ENCODE measurements around the gene FYN.
"Not testable (repeated sequence)": the region's sequence is repeated elsewhere in the genome, so short reads cannot be mapped to it uniquely, and the experiment has no call there.

The FYN gene

GRCh38 chr6:111890988-111891387 lies 17.7 kb upstream of the FYN start:
- Histone ChIP-seq H3F3A (ENCODE audit: control insufficient read depth, insufficient read depth) (no peaks in the 10 kb centered on the region), H3K9me2 (replicated peaks; ENCODE audit: control insufficient read depth, low read length) (no peaks in the 10 kb centered on the region)

DNA sequence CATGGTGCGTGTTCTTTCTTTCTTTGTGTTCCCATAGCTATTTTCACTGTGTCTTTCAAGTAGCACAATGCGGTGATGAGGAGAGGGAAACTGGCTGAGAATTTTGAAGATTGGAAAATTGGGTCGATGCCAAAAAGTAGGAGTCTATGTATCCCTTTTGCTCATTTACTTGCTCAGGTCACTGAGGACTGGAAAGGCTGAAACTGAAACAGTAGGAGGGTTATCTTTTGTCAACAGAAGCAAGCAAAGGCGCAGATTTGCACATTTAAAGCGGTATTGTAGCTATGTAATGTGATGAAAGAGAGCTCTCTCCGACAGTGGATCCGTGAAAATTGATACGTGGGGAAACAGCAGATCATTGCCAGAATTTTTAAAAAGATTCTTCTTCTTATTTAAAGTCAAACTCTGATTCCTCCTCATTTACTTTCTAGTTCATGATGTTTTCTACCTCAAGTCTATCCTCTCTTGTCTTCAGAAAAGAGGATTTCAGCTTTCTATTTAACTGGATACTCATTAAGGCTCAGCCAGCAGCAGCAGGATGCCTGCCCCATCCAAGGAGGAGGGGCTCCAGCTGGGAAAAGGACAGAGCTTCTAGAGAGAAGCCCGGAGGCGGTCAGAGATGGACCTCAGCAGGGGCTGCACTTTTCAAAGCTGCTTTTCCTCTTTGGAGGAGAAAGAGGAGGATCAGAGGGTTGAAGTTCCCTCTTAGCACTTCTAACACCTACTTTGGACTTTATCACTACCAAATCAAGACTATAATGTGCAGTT lies 15.9 kb upstream of the FYN start:
- no peak overlapping the region for H3K4me3 ChIP-seq (ENCODE audit: low read length)
- no peaks in the 10 kb centered on the region for H3F3A ChIP-seq (ENCODE audit: control insufficient read depth, insufficient read depth)
- no peaks in the 10 kb centered on the region for H3K9me2 ChIP-seq (replicated peaks; ENCODE audit: control insufficient read depth, low read length)
- no peaks in the 10 kb centered on the region for H3K36me3 ChIP-seq (ENCODE audit: control insufficient read depth, low read length)
- H3K4me1 ChIP-seq (ENCODE audit: control insufficient read depth, low read length): no peaks in the 10 kb centered on the region
- no peak overlapping the region for H3K4me2 ChIP-seq (ENCODE audit: low read length)
- H4K20me1 ChIP-seq (ENCODE audit: control insufficient read depth, insufficient read depth, low read depth, low read length): no peaks in the 10 kb centered on the region
- 0 out of 2 replicates have a peak, but pooled peaks cover 5% of the 10 kb centered on the region for H3K27me3 ChIP-seq (ENCODE audit: control insufficient read depth, low read length)
- no peaks in the 10 kb centered on the region for H3K79me2 ChIP-seq (ENCODE audit: control insufficient read depth, low read length)
- H3K27ac ChIP-seq (ENCODE audit: low read depth, low read length): no peak overlapping the region
- H3K9me3 ChIP-seq (ENCODE audit: control insufficient read depth, insufficient read depth, low read length): no peaks in the 10 kb centered on the region
- no peak for TF ChIP-seq EZH2phosphoT487 (IDR thresholded peaks at IDR 0.05; ENCODE audit: borderline replicate concordance, low read length)
- no peak for TF ChIP-seq CTCF (IDR thresholded peaks at IDR 0.05; ENCODE audit: low read depth, low read length, poor library complexity, severe bottlenecking)

More at GRCh38 chr6:111890988-111891387, 17.7 kb upstream of the FYN start:
- H3K27ac ChIP-seq (ENCODE audit: low read depth, low read length): no peak overlapping the region
- no peaks in the 10 kb centered on the region for H3K4me1 ChIP-seq (ENCODE audit: control insufficient read depth, low read length)
- no peak overlapping the region for H3K4me2 ChIP-seq (ENCODE audit: low read length)
- H3K36me3 ChIP-seq (ENCODE audit: control insufficient read depth, low read length): no peaks in the 10 kb centered on the region
- H3K4me3 ChIP-seq (ENCODE audit: low read length): no peak overlapping the region
- no peak for TF ChIP-seq CTCF (IDR thresholded peaks at IDR 0.05; ENCODE audit: low read depth, low read length, poor library complexity, severe bottlenecking)
- no peak for TF ChIP-seq EZH2phosphoT487 (IDR thresholded peaks at IDR 0.05; ENCODE audit: borderline replicate concordance, low read length)
- no peaks in the 10 kb centered on the region for H4K20me1 ChIP-seq (ENCODE audit: control insufficient read depth, insufficient read depth, low read depth, low read length)
- peaks cover 6% of the 10 kb centered on the region; the same call in 1 of the 2 replicates for H3K27me3 ChIP-seq (ENCODE audit: control insufficient read depth, low read length)
- H3K9me3 ChIP-seq (ENCODE audit: control insufficient read depth, insufficient read depth, low read length): no peaks in the 10 kb centered on the region
- H3K79me2 ChIP-seq (ENCODE audit: control insufficient read depth, low read length): no peaks in the 10 kb centered on the region

DNA sequence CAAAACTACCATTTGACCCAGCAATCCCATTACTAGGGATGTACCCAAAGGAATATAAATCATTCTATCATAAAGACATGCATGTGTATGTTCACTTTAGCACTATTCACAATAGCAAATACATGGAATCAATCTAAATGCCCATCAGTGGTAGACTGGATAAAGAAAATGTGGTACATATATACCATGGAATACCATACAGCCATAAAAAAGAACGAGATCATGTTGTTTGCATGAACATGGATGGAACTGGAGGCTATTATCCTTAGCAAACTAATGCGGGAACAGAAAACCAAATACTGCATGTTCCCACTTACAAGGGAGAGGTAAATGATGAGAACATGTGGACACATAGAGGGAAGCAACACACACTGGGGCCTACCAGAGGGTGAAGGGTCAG lies 13.5 kb upstream of the FYN start:
- H3K9me2 ChIP-seq (replicated peaks; ENCODE audit: control insufficient read depth, low read length); H3K27ac ChIP-seq (ENCODE audit: low read depth, low read length): not testable (repeated sequence)

DNA sequence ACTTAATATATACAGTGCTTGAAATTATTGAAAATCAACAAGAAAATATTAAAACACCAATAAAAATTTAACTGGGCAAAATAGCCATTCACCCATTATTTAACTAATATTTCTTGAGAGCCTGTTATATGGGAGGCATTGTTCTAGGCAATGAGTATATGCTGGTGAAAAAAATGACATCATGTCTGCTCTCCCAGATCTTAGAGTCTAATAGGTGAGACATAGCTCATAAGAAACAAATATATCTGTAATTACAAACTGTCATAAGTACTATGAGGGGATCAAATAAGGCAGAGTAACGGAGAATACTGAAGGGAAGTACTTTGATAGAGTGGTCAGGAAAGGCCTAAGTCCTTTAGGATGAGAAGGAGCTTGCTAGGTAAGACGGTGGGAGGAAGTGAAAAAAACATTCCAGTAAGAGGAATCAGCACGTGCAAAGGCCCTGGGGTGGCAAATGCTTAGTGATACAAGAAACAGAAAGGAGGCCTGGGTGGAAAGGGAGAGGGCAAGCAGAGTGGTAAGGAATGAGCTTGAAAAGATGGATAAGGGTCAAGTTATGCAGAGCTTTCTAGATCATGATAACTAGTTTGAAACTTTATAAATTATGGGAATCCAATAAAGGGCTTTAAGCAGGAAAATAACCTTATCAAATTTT lies 12.2 kb upstream of the FYN start:
- H3K27me3 ChIP-seq (ENCODE audit: control insufficient read depth, low read length): 0 out of 2 replicates have a peak, but pooled peaks cover 5% of the 10 kb centered on the region
- H3K79me2 ChIP-seq (ENCODE audit: control insufficient read depth, low read length): no peaks in the 10 kb centered on the region
- H3K4me3 ChIP-seq (ENCODE audit: low read length): no peak overlapping the region
- no peak overlapping the region for H3K4me2 ChIP-seq (ENCODE audit: low read length)
- no peaks in the 10 kb centered on the region for H3K9me3 ChIP-seq (ENCODE audit: control insufficient read depth, insufficient read depth, low read length)
- no peaks in the 10 kb centered on the region for H3K4me1 ChIP-seq (ENCODE audit: control insufficient read depth, low read length)
- no peak overlapping the region for H3K27ac ChIP-seq (ENCODE audit: low read depth, low read length)
- H3K36me3 ChIP-seq (ENCODE audit: control insufficient read depth, low read length): no peaks in the 10 kb centered on the region
- no peaks in the 10 kb centered on the region for H3F3A ChIP-seq (ENCODE audit: control insufficient read depth, insufficient read depth)
- no peaks in the 10 kb centered on the region for H4K20me1 ChIP-seq (ENCODE audit: control insufficient read depth, insufficient read depth, low read depth, low read length)
- H3K9me2 ChIP-seq (replicated peaks; ENCODE audit: control insufficient read depth, low read length): no peaks in the 10 kb centered on the region
- TF ChIP-seq CTCF (IDR thresholded peaks at IDR 0.05; ENCODE audit: low read depth, low read length, poor library complexity, severe bottlenecking) (no peak), EZH2phosphoT487 (IDR thresholded peaks at IDR 0.05; ENCODE audit: borderline replicate concordance, low read length) (no peak)

More for the DNA sequence above, 13.5 kb upstream of the FYN start:
- not testable (repeated sequence) for H3K79me2 ChIP-seq (ENCODE audit: control insufficient read depth, low read length); H3K27me3 ChIP-seq (ENCODE audit: control insufficient read depth, low read length); H3K36me3 ChIP-seq (ENCODE audit: control insufficient read depth, low read length); H4K20me1 ChIP-seq (ENCODE audit: control insufficient read depth, insufficient read depth, low read depth, low read length); H3K9me3 ChIP-seq (ENCODE audit: control insufficient read depth, insufficient read depth, low read length); H3K4me1 ChIP-seq (ENCODE audit: control insufficient read depth, low read length); H3K4me3 ChIP-seq (ENCODE audit: low read length); H3F3A ChIP-seq (ENCODE audit: control insufficient read depth, insufficient read depth); H3K4me2 ChIP-seq (ENCODE audit: low read length)

All from DOHH2 (cell line).